HL-60 (cell line): ENCODE data around the gene CAMTA1.

Experiments
- DNase-seq, 2 experiments: peaks; one replicate each; pipeline ENCODE4 v3.0.0-alpha.2; 2010 to 2020; ENCODE audit warnings: low read depth in 1 of 2, low spot score in 1 of 2
- H3K27ac ChIP-seq: fragments of 250-450 bp; sonication (Bioruptor Pico); replicated peaks from 2 replicates; pipeline ENCODE4 v1.5.1; 2020; ENCODE audit warnings: mild to moderate bottlenecking, moderate library complexity
- H3K27me3 ChIP-seq: fragments of 250-450 bp; sonication (Bioruptor Pico); 2 replicates; pipeline ENCODE4 v1.5.1; 2021; ENCODE audit warnings: mild to moderate bottlenecking, moderate library complexity; ENCODE audit not compliant: insufficient read depth, poor library complexity, severe bottlenecking
- H3K4me3 ChIP-seq: replicated peaks from 2 replicates; pipeline ENCODE4 v1.5.1; 2011; ENCODE audit warnings: mild to moderate bottlenecking, control low read depth, low read length; ENCODE audit not compliant: insufficient read depth
- CTCF ChIP-seq: IDR thresholded peaks from one replicate; pipeline ENCODE4 v1.5.1; 2011; ENCODE audit warnings: low read length, control low read depth, inconsistent platforms; ENCODE audit not compliant: insufficient read depth
- GABPA ChIP-seq: IDR thresholded peaks from 2 replicates; pipeline ENCODE4 v1.6.1; 2012; ENCODE audit warnings: low read depth
- POLR2AphosphoS5 ChIP-seq: IDR thresholded peaks from 2 replicates; pipeline ENCODE4 v1.6.1; 2012; ENCODE audit warnings: low read depth
- REST ChIP-seq: IDR thresholded peaks from 2 replicates; pipeline ENCODE4 v1.6.1; 2012; ENCODE audit warnings: low read depth; ENCODE audit not compliant: insufficient replicate concordance
- SPI1 ChIP-seq: IDR thresholded peaks from 2 replicates; pipeline ENCODE4 v1.6.1; 2012; ENCODE audit warnings: low read depth, mild to moderate bottlenecking, borderline replicate concordance

Gene CAMTA1

GRCh38 chr1:6962478-6962995 lies 177.3 kb downstream of the CAMTA1 start:
- Histone ChIP-seq H3K27me3 (peaks cover 25% of the 10 kb centered on the region), H3K27ac (no peak overlapping the region), H3K4me3 (no peak overlapping the region)
- TF ChIP-seq POLR2AphosphoS5 (no peak), CTCF (no peak), REST (no peak), SPI1 (no peak), GABPA (no peak)
- DNase-seq, result no peak

GRCh38 chr1:6962996-6963911 lies 178.0 kb downstream of the CAMTA1 start:
- Histone ChIP-seq H3K27ac (no peak overlapping the region), H3K27me3 (peaks cover 25% of the 10 kb centered on the region), H3K4me3 (no peak overlapping the region)
- no peak for DNase-seq
- TF ChIP-seq REST, result no peak
- TF ChIP-seq POLR2AphosphoS5, result no peak
- no peak for TF ChIP-seq GABPA
- no peak for TF ChIP-seq CTCF
- TF ChIP-seq SPI1, result no peak

- H3K27me3 ChIP-seq, result peaks cover 27% of the 10 kb centered on the region
- no peak overlapping the region for H3K4me3 ChIP-seq
- DNase-seq, result no peak
- TF ChIP-seq SPI1, result no peak
- no peak for TF ChIP-seq CTCF
- TF ChIP-seq POLR2AphosphoS5, result no peak
- no peak for TF ChIP-seq GABPA
- TF ChIP-seq REST, result no peak
- no peak overlapping the region for H3K27ac ChIP-seq
Observed at GRCh38 chr1:6963912-6964307, 178.7 kb downstream of the CAMTA1 start.
